OCI-LY1 (cell line): ENCODE measurements around the gene APOC4.

Source experiments
- H2AFZ ChIP-seq: fragments of 200-600 bp; sonication (generic), shearing (Covaris generic); 2 replicates; pipeline ENCODE4 v1.6.0; 2014; ENCODE audit warnings: antibody characterized with exemption, mild to moderate bottlenecking, low read length
- H3F3A ChIP-seq: fragments of 200-600 bp; sonication (generic), shearing (Covaris generic); 2 replicates; pipeline ENCODE4 v1.6.0; 2014; ENCODE audit warnings: mild to moderate bottlenecking, antibody characterized with exemption, low read length, moderate library complexity; ENCODE audit not compliant: insufficient read depth
- H3K27ac ChIP-seq: fragments of 200-600 bp; sonication (generic); 2 replicates; pipeline ENCODE4 v1.5.1; 2014; ENCODE audit warnings: low read length, mixed run types, mild to moderate bottlenecking, low read depth; ENCODE audit not compliant: poor library complexity, severe bottlenecking
- H3K27me3 ChIP-seq: fragments of 200-600 bp; sonication (generic); 2 replicates; pipeline ENCODE4 v1.6.0; 2014; ENCODE audit warnings: antibody characterized with exemption, mild to moderate bottlenecking, low read length, moderate library complexity; ENCODE audit not compliant: insufficient read depth
- H3K36me3 ChIP-seq: fragments of 200-600 bp; sonication (generic); 2 replicates; pipeline ENCODE4 v1.6.1; 2014; ENCODE audit warnings: mild to moderate bottlenecking, antibody characterized with exemption, low read length, moderate library complexity, mixed read lengths; ENCODE audit not compliant: insufficient read depth
- H3K4me1 ChIP-seq: fragments of 200-600 bp; sonication (generic); 2 replicates; pipeline ENCODE4 v1.5.1; 2014; ENCODE audit warnings: mild to moderate bottlenecking, low read length, moderate library complexity; ENCODE audit not compliant: insufficient read depth, severe bottlenecking
- H3K4me2 ChIP-seq: fragments of 200-600 bp; sonication (generic), shearing (Covaris generic); 2 replicates; pipeline ENCODE4 v1.6.1; 2014; ENCODE audit warnings: low read length
- H3K4me3 ChIP-seq: fragments of 200-600 bp; sonication (generic); 2 replicates; pipeline ENCODE4 v1.5.1; 2014; ENCODE audit warnings: low read length, low read depth, mild to moderate bottlenecking, mixed read lengths; ENCODE audit not compliant: poor library complexity, severe bottlenecking
- H3K79me2 ChIP-seq: fragments of 200-600 bp; shearing (Covaris generic); 2 replicates; pipeline ENCODE4 v1.6.1; 2016; ENCODE audit warnings: mixed run types, low read length, mixed read lengths; ENCODE audit not compliant: insufficient read depth
- H3K9ac ChIP-seq: fragments of 200-600 bp; sonication (generic), shearing (Covaris generic); 2 replicates; pipeline ENCODE4 v1.6.1; 2014; ENCODE audit warnings: mild to moderate bottlenecking, low read length, mixed read lengths
- H3K9me2 ChIP-seq: fragments of 200-600 bp; sonication (generic), shearing (Covaris generic); 2 replicates; pipeline ENCODE4 v1.6.1; 2014; ENCODE audit warnings: low read depth, mild to moderate bottlenecking, low read length, mixed read lengths
- H3K9me3 ChIP-seq: fragments of 200-600 bp; shearing (Covaris generic); 2 replicates; pipeline ENCODE4 v1.6.1; 2014; ENCODE audit warnings: low read length, mixed read lengths
- H4K20me1 ChIP-seq: fragments of 200-600 bp; sonication (generic), shearing (Covaris generic); 2 replicates; pipeline ENCODE4 v1.6.0; 2016; ENCODE audit warnings: mild to moderate bottlenecking, low read length; ENCODE audit not compliant: insufficient read depth
- CTCF ChIP-seq: fragments of 200-600 bp; sonication (generic), shearing (Covaris generic); IDR thresholded peaks from 2 replicates; pipeline ENCODE4 v1.5.1; 2017; ENCODE audit warnings: mild to moderate bottlenecking, antibody characterized with exemption, low read length, moderate library complexity, mixed read lengths
- EZH2 ChIP-seq: fragments of 200-600 bp; sonication (generic), shearing (Covaris generic); IDR thresholded peaks from 2 replicates; pipeline ENCODE4 v1.8.0; 2017; ENCODE audit warnings: borderline replicate concordance, mixed run types, mild to moderate bottlenecking, antibody characterized with exemption, low read length, moderate library complexity, mixed read lengths

APOC4 gene

GRCh38 chr19:44986389-44986788 is 44.4 kb downstream of the APOC4 start:
- no peaks in the 10 kb centered on the region for H3K9me3 ChIP-seq
- no peak for TF ChIP-seq CTCF
- no peak for TF ChIP-seq EZH2
- no peak overlapping the region for H3K9ac ChIP-seq
- H3K4me2 ChIP-seq, result no peak overlapping the region
- H3K27ac ChIP-seq, result no peak overlapping the region
- H3K79me2 ChIP-seq, result no peaks in the 10 kb centered on the region
- H3K27me3 ChIP-seq, result no peaks in the 10 kb centered on the region
- H2AFZ ChIP-seq, result no peak overlapping the region
- no peaks in the 10 kb centered on the region for H4K20me1 ChIP-seq
- no peaks in the 10 kb centered on the region for H3F3A ChIP-seq
- no peak overlapping the region for H3K4me3 ChIP-seq
- H3K36me3 ChIP-seq, result peaks cover 64% of the 10 kb centered on the region
- H3K4me1 ChIP-seq, result peaks cover 24% of the 10 kb centered on the region
- no peaks in the 10 kb centered on the region for H3K9me2 ChIP-seq

- Histone ChIP-seq H3F3A (no peaks in the 10 kb centered on the region), H3K4me3 (no peak overlapping the region), H4K20me1 (no peaks in the 10 kb centered on the region), H3K36me3 (peaks cover 65% of the 10 kb centered on the region), H3K4me2 (no peak overlapping the region), H3K9me2 (no peaks in the 10 kb centered on the region), H3K27ac (no peak overlapping the region), H3K79me2 (no peaks in the 10 kb centered on the region), H3K9ac (no peak overlapping the region), H3K27me3 (no peaks in the 10 kb centered on the region), H3K9me3 (no peaks in the 10 kb centered on the region), H3K4me1 (peaks cover 24% of the 10 kb centered on the region), H2AFZ (no peak overlapping the region)
- TF ChIP-seq CTCF (no peak), EZH2 (no peak)
Observed at GRCh38 chr19:44987148-44987675, 45.2 kb downstream of the APOC4 start.

GRCh38 chr19:44988273-44988672 is 46.2 kb downstream of the APOC4 start:
- Histone ChIP-seq H3K27me3 (no peaks in the 10 kb centered on the region), H4K20me1 (no peaks in the 10 kb centered on the region), H3F3A (no peaks in the 10 kb centered on the region), H3K9me2 (no peaks in the 10 kb centered on the region), H2AFZ (no peak overlapping the region), H3K4me3 (no peak overlapping the region), H3K4me1 (peaks cover 24% of the 10 kb centered on the region), H3K27ac (no peak overlapping the region), H3K9ac (no peak overlapping the region), H3K4me2 (no peak overlapping the region), H3K9me3 (no peaks in the 10 kb centered on the region), H3K36me3 (peaks cover 64% of the 10 kb centered on the region), H3K79me2 (no peaks in the 10 kb centered on the region)
- TF ChIP-seq EZH2, result no peak
- TF ChIP-seq CTCF, result no peak
